H1 (cell line): Measurements from ENCODE around the gene AFF1. TPM values are rescaled to one million over a fixed set of nuclear protein-coding genes. Genes with fewer than 3 reads are reported as not detected.

ENCODE experiments used
- JUND ChIP-seq: IDR thresholded peaks from 2 replicates; pipeline ENCODE4 v1.6.1; 2011; ENCODE audit warnings: mild to moderate bottlenecking, improper control_type of control experiment, low read length
- KDM1A ChIP-seq: fragments of 200-600, 300-600 bp; sonication (generic); IDR thresholded peaks from 2 replicates; pipeline ENCODE4 v1.7.1; 2016; ENCODE audit warnings: mild to moderate bottlenecking, low read length, borderline replicate concordance
- NRF1 ChIP-seq: IDR thresholded peaks from 2 replicates; pipeline ENCODE4 v1.6.1; 2011; ENCODE audit warnings: mild to moderate bottlenecking, low read depth, low read length, improper control_type of control experiment
- PHF8 ChIP-seq: fragments of 200-600 bp; sonication (generic); conservative IDR thresholded peaks from 2 replicates; pipeline ENCODE4 v1.7.1; 2012; ENCODE audit warnings: low read depth, mild to moderate bottlenecking, inconsistent platforms, low read length, moderate library complexity
- YY1 ChIP-seq: IDR thresholded peaks from 2 replicates; pipeline ENCODE4 v1.6.1; 2011; ENCODE audit warnings: low read depth, mild to moderate bottlenecking, low read length
- polyA plus RNA-seq, 7 experiments: library from polyadenylated mRNA; depleted of rRNA in 3 of 7; stranded (reverse) in 5 of 7; unstranded in 2 of 7; fragments of >200 nt in 5 of 7; fragments of 200-250 nt in 2 of 7; gene quantifications; 1 replicate in 5 of 7; 2 replicates in 1 of 7; 4 replicates in 1 of 7; pipeline versions ENCODE4 v1.2.1 to v1.2.3, GENCODE V29; 2011 to 2013; ENCODE audit warnings: missing spikeins in 2 of 7, mixed read lengths in 2 of 7
- total RNA-seq: library from RNA; stranded (reverse); fragmentation: NEBNext Ultra II Directional; extraction: Animal tissue kit (Norgen Biotek cat#: 25700); gene quantifications from 2 replicates; pipeline ENCODE4 v1.2.1, GENCODE V29; 2021
- TF ChIP-seq, protein P1 (sequence below): IDR thresholded peaks from 2 replicates; pipeline ENCODE4 v1.6.1; 2012; ENCODE audit warnings: inconsistent platforms

Gene AFF1
- total and polyA plus RNA-seq, 2 of the 8 experiments (the other 6 are each of a cell fraction or from before 2014, with no cell fraction given), result 14.8 to 85.5 TPM

DNA sequence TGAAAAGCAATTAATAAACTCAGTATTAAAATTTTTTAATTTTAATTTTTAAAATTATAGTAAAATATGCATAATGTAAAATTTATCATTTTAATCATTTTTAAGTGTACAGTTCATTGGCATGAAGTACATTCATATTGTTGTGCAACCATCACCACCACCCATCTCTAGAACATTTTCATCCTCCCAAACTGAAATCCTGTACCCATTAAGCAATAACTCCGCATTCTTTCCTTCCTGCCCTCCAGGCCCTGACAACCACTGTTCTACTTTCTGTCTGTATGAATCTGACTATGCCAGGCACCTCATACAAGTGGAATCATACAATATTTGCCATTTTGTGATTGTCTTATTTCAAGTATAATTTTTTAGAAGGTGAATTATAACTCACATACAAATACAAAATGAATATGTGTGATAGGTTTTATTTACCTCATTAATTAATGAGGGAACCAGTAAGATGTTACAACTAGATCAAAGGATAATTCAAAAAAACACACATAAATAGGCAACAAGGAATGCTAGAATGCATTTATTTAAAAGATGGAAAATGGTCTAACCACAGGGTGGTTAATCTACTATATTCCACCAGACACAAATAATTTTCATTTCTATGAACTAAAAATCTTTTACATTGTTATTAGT, 13.1 kb upstream of the AFF1 start (continued):
- no peak for TF ChIP-seq KDM1A
- TF ChIP-seq, protein P1, sequence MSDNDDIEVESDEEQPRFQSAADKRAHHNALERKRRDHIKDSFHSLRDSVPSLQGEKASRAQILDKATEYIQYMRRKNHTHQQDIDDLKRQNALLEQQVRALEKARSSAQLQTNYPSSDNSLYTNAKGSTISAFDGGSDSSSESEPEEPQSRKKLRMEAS, result no peak
- TF ChIP-seq NRF1, result no peak
- no peak for TF ChIP-seq PHF8
- TF ChIP-seq YY1, result no peak
- TF ChIP-seq JUND, result no peak
